HCT116 (cell line): ENCODE results near the gene CAMK2N2.

Experiments used
- EZH2 ChIP-seq: fragments of 200-600 bp; sonication (generic); IDR thresholded peaks from 2 replicates; pipeline ENCODE4 v1.6.1; 2017; ENCODE audit warnings: antibody characterized with exemption, mixed run types
- MAX ChIP-seq: IDR thresholded peaks from 2 replicates; pipeline ENCODE4 v1.6.1; 2012
- POLR2AphosphoS5 ChIP-seq: IDR thresholded peaks from 2 replicates; pipeline ENCODE4 v1.6.1; 2011; ENCODE audit warnings: mild to moderate bottlenecking, low read depth, low read length, moderate library complexity

DNA sequence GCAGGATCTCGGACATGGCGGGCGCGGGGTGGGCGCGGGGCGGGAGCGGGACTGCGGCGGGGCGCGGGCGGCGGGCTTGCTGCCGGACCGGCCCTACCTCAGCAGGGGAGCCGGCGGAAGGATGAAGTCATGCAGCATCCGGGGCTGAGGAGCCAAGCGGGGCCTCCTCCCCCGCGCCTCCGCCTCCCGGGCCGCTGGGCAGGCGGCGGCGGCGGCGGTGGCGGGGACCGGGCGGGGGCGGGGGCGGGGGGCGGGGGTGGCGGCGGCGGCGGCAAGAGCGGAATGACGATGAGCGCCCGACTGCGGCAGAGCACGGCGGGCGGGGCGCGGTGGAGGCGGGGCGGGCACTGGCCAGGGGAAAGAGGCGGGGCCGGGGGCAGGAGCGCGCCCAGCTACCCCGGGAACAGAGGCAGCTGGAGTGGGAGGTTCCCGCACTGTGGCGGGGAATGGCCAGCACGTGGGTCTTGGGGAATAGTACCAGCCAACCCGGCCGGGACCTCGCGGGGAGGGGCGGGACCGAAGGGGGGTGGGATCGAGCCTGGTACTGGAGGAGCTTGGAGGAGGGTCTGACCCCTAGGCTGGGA, at the start of gene CAMK2N2:
- TF ChIP-seq EZH2 (no peak), POLR2AphosphoS5 (no peak), MAX (peak; percentile 74)
